Measurements from ENCODE around the gene CHST15. TPM values are rescaled to one million over a fixed set of nuclear protein-coding genes. Genes with fewer than 3 reads are reported as not detected.

Gene CHST15
- total RNA-seq, 1 experiment from 2014 or later = 17.1 TPM

- DNase-seq (no peak), ATAC-seq (no peak)
- POLR2A ChIA-PET (ENCODE audit: unreplicated experiment) = no interaction called here
- CTCF ChIA-PET = no interaction called here
- H2AFZ ChIP-seq (ENCODE audit: low read length) = no peak overlapping the region
- no peaks in the 10 kb centered on the region for H3K27me3 ChIP-seq (ENCODE audit: low read length)
- no peaks in the 10 kb centered on the region for H4K20me1 ChIP-seq (ENCODE audit: low read length)
- H3K27ac ChIP-seq (ENCODE audit: low read length) = no peak overlapping the region
- intact Hi-C loops (cut with micrococcal nuclease) = no loop called here
- no peak overlapping the region for H3K4me2 ChIP-seq (ENCODE audit: low read length)
- H3K4me1 ChIP-seq (ENCODE audit: insufficient read depth, low read length) = no peaks in the 10 kb centered on the region
- H3K36me3 ChIP-seq (ENCODE audit: low read depth, low read length) = no peaks in the 10 kb centered on the region
- H3K79me2 ChIP-seq (ENCODE audit: low read length) = no peaks in the 10 kb centered on the region
- BruUV-seq (replicated peaks) = no TSS peak
- no peaks in the 10 kb centered on the region for H3F3A ChIP-seq (ENCODE audit: low read length, unreplicated experiment)
- no peaks in the 10 kb centered on the region for H3K9me2 ChIP-seq (replicated peaks; ENCODE audit: low read length)
- TF ChIP-seq CTCF (conservative IDR thresholded peaks at IDR 0.05; ENCODE audit: low read depth, low read length) (no peak), EZH2phosphoT487 (IDR thresholded peaks at IDR 0.05; ENCODE audit: borderline replicate concordance, low read length) (no peak), EZH2 (IDR thresholded peaks at IDR 0.05; ENCODE audit: low read length, unreplicated experiment) (no peak)
- H3K9ac ChIP-seq (ENCODE audit: low read length) = no peak overlapping the region
- no peaks in the 10 kb centered on the region for H3K9me3 ChIP-seq (ENCODE audit: low read length)
- no peak overlapping the region for H3K4me3 ChIP-seq (ENCODE audit: low read length)
Observed at GRCh38 chr10:124011464-124011863, 81.9 kb downstream of the CHST15 start.

- POLR2A ChIA-PET (ENCODE audit: unreplicated experiment) = no interaction called here
- Histone ChIP-seq H3K36me3 (ENCODE audit: low read depth, low read length) (no peaks in the 10 kb centered on the region), H3K4me2 (ENCODE audit: low read length) (no peak overlapping the region), H3K27ac (ENCODE audit: low read length) (no peak overlapping the region), H3K9me2 (replicated peaks; ENCODE audit: low read length) (no peaks in the 10 kb centered on the region), H3K79me2 (ENCODE audit: low read length) (no peaks in the 10 kb centered on the region), H3K9me3 (ENCODE audit: low read length) (no peaks in the 10 kb centered on the region), H3K4me1 (ENCODE audit: insufficient read depth, low read length) (no peaks in the 10 kb centered on the region), H4K20me1 (ENCODE audit: low read length) (no peaks in the 10 kb centered on the region), H3K9ac (ENCODE audit: low read length) (no peak overlapping the region), H2AFZ (ENCODE audit: low read length) (no peak overlapping the region), H3K4me3 (ENCODE audit: low read length) (no peak overlapping the region), H3F3A (ENCODE audit: low read length, unreplicated experiment) (no peaks in the 10 kb centered on the region), H3K27me3 (ENCODE audit: low read length) (no peaks in the 10 kb centered on the region)
- TF ChIP-seq CTCF (conservative IDR thresholded peaks at IDR 0.05; ENCODE audit: low read depth, low read length) (no peak), EZH2phosphoT487 (IDR thresholded peaks at IDR 0.05; ENCODE audit: borderline replicate concordance, low read length) (no peak), EZH2 (IDR thresholded peaks at IDR 0.05; ENCODE audit: low read length, unreplicated experiment) (no peak)
- intact Hi-C loops (cut with micrococcal nuclease) = no loop called here
- DNase-seq (no peak), ATAC-seq (no peak)
- CTCF ChIA-PET = no interaction called here
- no TSS peak for BruUV-seq (replicated peaks)
Observed at GRCh38 chr10:124010563-124011131, 82.8 kb downstream of the CHST15 start.

GRCh38 chr10:124010024-124010423, 83.4 kb downstream of the CHST15 start:
- no TSS peak for BruUV-seq (replicated peaks)
- no peak for ATAC-seq
- H3K9ac ChIP-seq (ENCODE audit: low read length) = no peak overlapping the region
- POLR2A ChIA-PET (ENCODE audit: unreplicated experiment) = no interaction called here
- no peak overlapping the region for H3K4me3 ChIP-seq (ENCODE audit: low read length)
- H3K4me2 ChIP-seq (ENCODE audit: low read length) = no peak overlapping the region
- no peak overlapping the region for H2AFZ ChIP-seq (ENCODE audit: low read length)
- H3F3A ChIP-seq (ENCODE audit: low read length, unreplicated experiment) = no peaks in the 10 kb centered on the region
- intact Hi-C loops (cut with micrococcal nuclease) = no loop called here
- no peaks in the 10 kb centered on the region for H3K9me3 ChIP-seq (ENCODE audit: low read length)
- no peak for DNase-seq
- H3K27me3 ChIP-seq (ENCODE audit: low read length) = no peaks in the 10 kb centered on the region
- no peaks in the 10 kb centered on the region for H3K36me3 ChIP-seq (ENCODE audit: low read depth, low read length)
- TF ChIP-seq EZH2phosphoT487 (IDR thresholded peaks at IDR 0.05; ENCODE audit: borderline replicate concordance, low read length) = no peak
- no peak for TF ChIP-seq CTCF (conservative IDR thresholded peaks at IDR 0.05; ENCODE audit: low read depth, low read length)
- TF ChIP-seq EZH2 (IDR thresholded peaks at IDR 0.05; ENCODE audit: low read length, unreplicated experiment) = no peak
- no peaks in the 10 kb centered on the region for H4K20me1 ChIP-seq (ENCODE audit: low read length)
- CTCF ChIA-PET = no interaction called here
- H3K9me2 ChIP-seq (replicated peaks; ENCODE audit: low read length) = no peaks in the 10 kb centered on the region
- no peak overlapping the region for H3K27ac ChIP-seq (ENCODE audit: low read length)
- no peaks in the 10 kb centered on the region for H3K79me2 ChIP-seq (ENCODE audit: low read length)
- H3K4me1 ChIP-seq (ENCODE audit: insufficient read depth, low read length) = no peaks in the 10 kb centered on the region

Data from PC-3 (cell line).